IPS-18c (cell line): Measurements from ENCODE around the gene PDE4D.

ENCODE experiments used
- H3K4me3 ChIP-seq: 2 replicates; pipeline ENCODE4 v1.7.0; 2013; ENCODE audit warnings: low read depth, mild to moderate bottlenecking, low read length, moderate library complexity; ENCODE audit not compliant: insufficient read depth
- H3K9me3 ChIP-seq: one replicate; pipeline ENCODE4 v1.6.1; 2013; ENCODE audit warnings: mild to moderate bottlenecking, low read length, moderate library complexity; ENCODE audit not compliant: control insufficient read depth, insufficient read depth

PDE4D gene

DNA sequence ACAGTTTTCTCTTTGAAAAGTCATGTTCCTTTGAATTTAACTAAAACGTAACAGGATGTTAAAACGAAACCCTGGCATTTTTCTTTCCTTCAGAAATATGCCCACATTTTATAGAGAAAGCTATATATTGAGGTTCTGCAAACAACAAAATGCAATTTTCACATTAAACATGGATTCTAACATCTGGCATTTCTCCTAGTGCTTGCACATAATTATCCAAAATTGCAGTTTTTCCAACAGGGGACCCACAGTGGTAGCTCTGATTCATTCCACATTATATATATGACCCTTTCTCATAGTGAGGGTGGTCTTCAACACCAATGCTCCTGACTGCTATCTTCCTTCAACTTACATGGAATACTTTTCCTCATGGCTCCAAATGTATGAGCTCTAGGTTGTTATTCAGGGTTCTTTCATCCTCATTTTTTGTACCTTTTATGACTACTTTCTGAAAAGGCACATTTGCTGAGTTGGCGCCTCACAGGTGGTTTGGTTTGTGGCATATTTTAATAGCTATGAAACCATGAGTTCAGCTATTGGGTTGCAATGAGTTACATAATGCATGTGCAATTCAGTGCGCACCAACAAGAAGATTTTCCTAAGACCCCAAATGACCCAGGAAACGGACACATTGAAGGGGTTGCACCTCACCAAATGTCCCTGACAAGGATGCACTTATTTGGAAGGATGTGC is 758.9 kb downstream of the PDE4D start:
- no peak overlapping the region for H3K4me3 ChIP-seq

DNA sequence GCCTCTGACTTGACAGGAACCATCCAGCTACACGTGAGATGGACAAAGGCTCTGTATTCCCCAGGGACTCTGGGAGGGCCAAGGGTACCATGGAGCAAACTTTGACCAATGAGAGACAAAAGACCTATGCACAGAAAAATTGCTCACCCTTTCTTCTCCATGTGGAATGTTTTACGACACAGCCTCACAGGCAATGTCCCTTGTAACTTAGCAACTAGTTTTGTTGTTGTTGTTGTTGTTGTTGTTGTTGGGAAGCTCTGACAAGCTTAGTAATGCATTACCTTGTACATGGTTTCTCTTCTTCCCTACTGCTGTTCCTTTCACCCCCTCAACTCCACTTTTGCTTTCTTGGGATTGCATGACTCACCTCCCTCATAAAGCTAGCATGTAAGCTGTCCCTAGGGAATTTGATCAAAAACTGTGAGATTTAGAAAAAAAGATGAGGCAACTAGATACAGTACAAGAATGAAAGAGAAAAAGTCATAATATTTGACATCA is 759.7 kb downstream of the PDE4D start:
- Histone ChIP-seq H3K9me3 (no peaks in the 10 kb centered on the region), H3K4me3 (no peak overlapping the region)

More for the DNA sequence above, 758.9 kb downstream of the PDE4D start:
- no peaks in the 10 kb centered on the region for H3K9me3 ChIP-seq

DNA sequence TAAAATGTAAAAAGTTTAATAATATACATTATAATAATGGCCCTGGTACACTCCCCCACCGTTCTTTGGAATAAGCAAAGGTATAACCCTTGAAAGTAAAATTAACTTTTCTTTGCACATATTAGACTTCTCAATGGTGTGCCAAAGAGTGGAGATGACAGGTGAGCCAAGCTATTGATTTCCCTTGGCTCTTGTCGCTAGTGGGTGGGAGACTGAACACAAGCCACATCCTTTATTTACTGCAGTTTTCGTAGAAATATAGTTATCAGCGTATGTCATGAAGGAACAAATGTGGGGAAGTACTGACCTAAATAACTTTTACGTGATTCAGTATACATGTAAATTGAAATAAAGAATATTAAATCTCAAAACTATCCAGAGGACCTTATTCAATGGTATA is 761.4 kb downstream of the PDE4D start:
- Histone ChIP-seq H3K4me3 (no peak overlapping the region), H3K9me3 (no peaks in the 10 kb centered on the region)

DNA sequence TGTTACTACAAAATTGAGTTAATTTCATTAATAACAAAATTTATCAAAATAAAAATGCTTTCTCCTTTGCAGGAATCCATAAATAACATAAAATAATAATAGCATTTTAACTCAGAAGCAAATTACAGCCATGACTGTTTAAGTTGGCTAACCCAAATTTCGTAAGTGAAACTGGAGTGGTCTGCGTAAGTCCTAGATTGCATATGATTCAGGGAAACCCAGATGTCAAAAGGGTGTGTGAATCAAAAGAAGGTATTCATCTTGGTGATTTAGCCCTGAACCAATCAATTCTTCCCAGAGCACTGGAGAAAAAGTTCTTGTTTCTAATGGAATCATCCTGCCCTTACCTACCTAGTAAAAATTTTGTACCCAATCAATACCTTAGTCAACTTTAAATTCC is 763.1 kb downstream of the PDE4D start:
- Histone ChIP-seq H3K9me3 (no peaks in the 10 kb centered on the region), H3K4me3 (no peak overlapping the region)

DNA sequence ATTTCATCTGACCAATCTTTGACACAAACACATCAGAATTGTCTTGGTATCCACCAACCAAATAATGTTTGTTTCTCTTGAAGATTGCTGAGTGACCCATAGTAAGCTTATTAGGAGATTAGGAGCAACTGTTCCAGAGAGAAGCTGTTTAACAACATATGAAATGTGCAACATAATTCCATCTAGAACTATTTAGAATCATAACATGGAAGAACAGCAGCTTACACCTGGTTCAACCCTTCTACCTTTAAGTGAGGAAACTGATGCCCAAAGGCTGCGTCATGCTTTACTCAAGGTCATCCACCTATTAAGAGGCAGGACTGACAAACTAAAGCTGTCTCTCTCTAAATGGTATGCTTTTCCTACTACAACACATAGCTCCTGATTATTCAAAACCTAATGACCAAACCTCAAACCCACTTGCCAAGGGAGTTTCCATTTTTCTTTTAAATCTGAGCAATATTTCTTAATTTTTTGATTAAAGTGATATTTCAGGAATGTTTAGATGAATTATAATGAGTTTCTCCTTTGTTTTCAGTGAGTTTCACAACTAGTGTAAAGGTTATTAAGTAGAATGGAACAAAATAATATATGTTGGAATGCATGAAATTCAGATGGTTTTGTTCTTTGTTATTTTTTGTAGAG is 764.8 kb downstream of the PDE4D start:
- Histone ChIP-seq H3K9me3 (no peaks in the 10 kb centered on the region), H3K4me3 (no peak overlapping the region)

DNA sequence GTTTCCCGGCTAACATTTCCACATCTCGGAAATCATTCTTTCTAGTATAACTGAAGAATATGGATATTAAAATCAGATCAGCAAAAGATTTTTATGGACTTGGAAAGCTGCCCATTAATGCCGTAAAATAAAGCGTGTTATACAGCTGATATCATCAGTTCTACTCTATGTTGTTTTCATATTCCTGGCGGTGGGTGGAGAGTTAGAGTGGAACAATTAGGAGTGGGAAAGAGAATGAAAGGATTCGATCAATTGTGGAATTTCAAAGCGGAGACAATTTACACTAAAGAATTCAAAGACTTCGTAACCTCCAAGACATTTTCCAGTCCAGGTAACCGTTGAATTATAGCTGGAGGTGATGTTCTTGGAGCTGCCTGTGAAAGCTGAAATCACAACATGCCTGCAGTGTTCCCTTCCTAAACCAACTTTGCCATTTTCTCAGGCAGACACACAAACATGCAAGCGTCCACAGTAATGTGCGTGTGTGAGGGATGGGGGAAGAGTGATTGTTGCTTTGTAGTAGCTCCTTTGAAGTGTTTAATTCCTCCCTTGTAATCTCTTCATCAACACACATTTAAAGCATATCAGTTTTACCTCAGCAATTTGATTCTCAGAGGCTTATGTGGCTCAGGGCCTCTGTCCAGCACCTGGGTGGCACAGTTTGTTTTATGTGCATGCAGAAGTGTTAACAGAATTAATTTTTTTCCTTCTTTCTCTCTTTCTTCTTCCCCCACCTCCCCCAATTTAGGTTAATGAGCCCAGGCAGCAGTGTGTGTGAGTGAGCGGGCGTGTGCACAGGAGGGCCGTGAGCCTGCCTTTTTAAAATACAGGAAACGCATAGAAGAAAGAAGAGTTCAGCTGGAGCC is 766.6 kb downstream of the PDE4D start:
- Histone ChIP-seq H3K4me3 (no peak overlapping the region), H3K9me3 (no peaks in the 10 kb centered on the region)

DNA sequence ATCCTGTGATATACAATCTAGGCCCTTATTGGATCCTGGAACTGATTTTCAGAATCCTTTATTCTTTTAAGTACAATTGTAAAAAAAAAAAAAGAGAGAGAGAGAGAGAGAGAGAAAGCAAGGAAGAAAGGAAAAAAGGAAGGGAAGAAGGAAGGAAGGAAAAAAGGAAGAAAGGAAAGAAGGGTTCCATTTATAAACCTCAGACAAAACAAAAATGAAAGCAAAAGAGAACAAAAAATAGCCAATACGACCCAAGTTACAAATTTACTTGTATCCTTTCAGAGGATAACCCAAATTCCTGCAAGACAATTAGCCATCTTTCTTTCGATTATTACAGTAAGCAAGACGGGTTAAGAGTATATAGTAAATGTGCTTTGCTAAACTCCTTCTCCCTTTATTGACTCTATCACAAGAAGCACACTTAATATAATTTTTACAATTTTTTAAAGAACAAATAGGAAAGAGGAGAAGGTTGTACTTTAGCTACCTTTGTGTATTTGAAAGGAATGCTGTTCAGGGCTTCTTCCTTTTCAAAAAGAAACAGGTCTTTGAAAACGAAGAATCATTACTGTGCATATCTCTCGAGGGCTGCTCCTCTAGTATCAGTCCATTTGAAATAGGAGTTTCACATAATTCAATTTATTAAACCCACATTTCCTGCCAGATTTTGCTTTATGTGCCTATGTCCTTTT is 767.4 kb downstream of the PDE4D start:
- Histone ChIP-seq H3K4me3 (no peak overlapping the region), H3K9me3 (no peaks in the 10 kb centered on the region)

DNA sequence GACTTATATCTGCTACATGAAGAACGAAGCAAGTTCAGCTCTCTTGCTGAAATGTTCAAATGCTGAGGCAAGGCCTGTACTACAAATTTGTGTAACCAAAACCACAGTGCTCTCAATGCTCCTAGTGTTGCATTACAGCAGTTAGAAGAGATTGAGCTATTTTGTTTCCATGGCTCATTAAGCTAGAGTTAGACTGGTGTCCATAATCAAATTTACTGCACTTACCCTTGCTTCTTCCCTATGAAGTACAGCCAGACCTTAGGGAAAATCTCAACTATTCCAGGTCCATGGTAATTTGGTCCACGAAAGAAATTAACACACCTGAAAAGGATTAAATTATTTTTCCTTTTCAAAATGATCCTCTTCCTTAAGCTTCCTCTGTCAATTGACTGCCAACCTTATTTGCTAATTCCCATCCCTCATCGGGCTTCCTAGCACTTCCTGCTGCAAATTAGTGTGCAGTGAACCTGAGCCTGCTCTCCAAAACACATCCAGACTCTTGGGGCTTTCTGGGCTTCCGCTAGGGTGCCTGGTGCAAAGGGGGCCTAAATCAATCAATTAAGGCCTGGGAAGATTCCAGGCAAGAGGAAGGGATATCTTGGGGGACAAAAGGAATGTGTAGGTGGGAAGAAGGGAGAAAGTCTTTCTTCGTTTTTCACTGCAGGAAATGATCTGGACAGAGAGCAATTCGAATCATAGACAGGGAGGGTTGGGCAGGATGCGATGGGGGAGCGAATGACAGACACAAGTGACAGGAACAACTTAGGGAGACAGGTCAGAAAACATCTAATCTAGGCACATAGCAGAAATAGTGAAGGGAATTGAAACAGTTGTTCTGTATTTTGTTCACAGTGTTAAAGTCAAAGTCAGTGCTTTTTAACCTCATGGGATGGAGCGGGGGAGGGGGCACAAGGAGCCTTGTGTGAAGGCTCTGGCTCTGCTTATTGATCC is 768.2 kb downstream of the PDE4D start:
- no peaks in the 10 kb centered on the region for H3K9me3 ChIP-seq
- H3K4me3 ChIP-seq = no peak overlapping the region

DNA sequence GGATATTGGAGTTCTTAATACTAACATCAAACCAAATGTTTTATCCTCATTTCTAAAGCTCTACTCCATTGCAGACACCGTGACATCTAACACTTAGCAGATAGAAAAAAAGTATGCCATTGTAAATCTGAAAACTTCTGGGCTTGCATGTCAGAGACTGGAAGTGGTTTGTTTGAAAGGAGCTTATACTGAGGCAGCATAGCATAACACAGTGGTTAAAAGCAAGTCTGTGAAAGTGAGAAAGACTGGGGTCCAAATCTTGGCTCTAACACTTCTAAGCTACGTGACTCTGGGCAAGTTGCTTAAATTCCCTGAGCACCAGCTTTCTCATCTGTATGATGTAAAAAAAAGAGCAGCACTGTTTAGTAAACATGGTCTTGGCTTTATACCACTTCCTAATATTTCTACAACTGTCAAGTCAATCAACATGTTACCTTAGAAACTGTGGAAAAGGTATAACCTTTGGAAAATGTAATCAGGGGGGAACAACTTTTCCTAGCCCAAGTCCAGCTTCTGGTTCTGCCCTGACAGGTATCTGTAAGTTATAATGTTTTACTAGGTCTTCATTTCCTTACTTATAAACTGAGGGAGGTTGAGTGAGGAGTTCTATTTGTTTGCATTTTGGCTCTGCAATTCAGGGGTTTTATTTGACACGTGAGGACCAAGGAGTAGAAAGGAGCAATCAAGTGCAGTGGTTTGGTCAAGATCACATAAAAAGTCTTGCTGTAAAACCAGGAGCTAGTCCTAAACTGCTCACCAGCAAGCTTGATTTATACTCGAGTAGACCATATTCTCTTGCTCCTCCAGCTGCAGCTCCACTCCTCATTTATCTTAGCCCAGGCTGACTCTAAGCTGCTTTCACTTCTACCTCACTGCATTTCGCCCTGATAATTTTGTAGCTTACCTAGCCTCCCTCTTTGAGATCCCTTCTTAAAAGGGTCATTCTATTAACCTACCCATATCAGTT is 769.6 kb downstream of the PDE4D start:
- no peak overlapping the region for H3K4me3 ChIP-seq
- no peaks in the 10 kb centered on the region for H3K9me3 ChIP-seq

DNA sequence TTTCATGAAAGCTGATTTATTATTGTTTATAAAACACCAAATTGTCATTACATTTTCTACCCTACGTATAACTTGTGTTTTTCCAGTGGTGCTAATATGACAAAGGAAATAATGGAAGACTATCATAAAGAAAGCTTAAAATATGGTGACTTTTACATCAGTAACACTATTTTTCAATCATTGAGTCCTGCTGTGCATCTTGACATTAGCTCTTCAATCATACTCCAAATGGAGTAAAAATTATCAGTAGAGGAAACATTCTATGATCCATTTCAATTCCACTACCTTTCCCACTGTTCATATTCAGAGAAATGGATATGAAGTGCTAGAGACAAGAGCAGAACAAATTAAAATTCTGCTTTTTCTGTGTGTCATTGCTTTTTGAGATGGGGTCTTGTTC is 774.0 kb downstream of the PDE4D start:
- no peak overlapping the region for H3K4me3 ChIP-seq
- H3K9me3 ChIP-seq = no peaks in the 10 kb centered on the region

DNA sequence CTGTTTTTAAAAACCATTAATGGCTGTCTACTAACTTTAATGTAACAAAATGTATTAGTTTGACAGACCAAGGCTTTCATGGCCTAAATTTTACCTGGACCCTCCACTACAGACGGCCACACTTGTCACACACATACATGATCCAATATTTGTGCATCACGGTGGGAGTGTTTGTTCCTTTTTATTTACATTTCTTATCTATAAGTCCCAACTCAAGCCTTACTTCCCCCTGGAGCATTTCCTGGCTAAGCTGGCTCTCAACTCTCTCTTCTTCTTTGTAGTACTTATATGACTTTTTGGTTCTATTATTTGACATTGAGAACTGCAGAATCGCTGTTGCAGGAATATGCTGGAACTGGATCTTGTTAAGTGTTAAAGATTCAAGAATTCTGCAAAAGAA is 776.2 kb downstream of the PDE4D start:
- Histone ChIP-seq H3K9me3 (no peaks in the 10 kb centered on the region), H3K4me3 (no peak overlapping the region)

DNA sequence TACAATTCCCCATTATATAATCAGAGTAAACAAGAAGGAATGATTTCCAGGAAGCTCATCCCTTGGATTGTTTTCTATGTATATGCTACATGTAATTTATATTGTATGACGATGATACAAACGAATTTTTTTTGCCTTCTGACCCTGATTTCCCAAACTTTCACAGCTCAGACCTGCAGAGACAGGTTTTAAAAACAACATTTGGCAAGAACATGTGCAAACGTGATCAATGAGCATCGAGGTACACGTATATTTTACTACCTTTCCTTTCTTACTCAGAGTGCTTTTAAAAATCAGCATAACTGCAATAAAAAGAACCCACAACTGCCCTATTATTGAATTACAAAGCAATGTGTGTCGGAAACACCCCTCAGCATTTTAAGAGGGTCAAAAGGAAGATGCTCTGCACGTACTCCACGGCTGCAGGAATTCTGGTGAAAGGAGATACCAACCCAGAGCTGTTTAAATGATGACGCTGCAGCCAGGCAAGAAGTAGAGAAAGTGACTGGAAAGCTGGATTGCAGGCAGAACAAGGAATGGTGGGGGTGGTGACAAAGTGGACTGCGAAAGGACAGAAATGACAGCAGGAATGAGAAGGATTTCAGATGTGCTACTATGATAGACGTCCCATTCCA is 777.2 kb downstream of the PDE4D start:
- Histone ChIP-seq H3K4me3 (no peak overlapping the region), H3K9me3 (no peaks in the 10 kb centered on the region)

DNA sequence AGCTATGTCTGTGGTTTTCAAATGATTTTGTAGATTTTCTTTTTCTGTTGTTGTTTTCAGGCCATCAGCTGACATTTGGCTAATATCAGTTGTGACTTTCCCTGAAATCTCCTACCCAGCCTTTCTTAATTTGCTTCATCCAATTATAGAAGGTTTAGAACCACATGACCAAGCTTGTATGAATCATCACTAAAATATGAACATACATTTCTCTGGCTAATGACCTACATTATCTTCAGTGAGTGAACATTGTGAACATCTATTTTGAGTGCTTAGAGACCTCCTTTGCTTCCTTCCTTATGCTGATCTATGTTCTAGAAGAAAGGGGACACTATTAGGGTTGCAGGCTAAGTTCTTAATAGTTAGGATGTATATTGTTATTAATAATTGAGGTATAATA is 778.2 kb downstream of the PDE4D start:
- H3K4me3 ChIP-seq = no peak overlapping the region
- no peaks in the 10 kb centered on the region for H3K9me3 ChIP-seq

DNA sequence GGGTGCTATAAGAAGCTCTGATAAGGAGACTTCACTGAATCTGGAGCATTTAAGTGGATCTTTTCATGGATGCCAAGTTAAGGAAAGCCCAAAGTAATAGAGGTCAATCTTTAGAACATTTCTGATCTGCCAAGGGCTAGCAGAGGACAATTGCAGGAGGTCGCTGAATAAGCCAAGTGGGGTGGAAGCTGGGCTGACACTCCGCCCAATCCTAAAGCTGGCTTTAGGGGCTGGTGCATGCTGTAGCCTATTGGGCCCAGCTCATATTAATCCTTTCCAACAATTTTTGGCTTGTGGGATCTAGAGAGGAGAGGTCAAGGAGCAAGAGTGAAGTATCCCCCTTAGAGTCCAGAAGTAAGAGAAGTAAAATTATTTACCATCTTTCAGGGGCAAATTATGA is 784.1 kb downstream of the PDE4D start:
- Histone ChIP-seq H3K9me3 (no peaks in the 10 kb centered on the region), H3K4me3 (no peak overlapping the region)

DNA sequence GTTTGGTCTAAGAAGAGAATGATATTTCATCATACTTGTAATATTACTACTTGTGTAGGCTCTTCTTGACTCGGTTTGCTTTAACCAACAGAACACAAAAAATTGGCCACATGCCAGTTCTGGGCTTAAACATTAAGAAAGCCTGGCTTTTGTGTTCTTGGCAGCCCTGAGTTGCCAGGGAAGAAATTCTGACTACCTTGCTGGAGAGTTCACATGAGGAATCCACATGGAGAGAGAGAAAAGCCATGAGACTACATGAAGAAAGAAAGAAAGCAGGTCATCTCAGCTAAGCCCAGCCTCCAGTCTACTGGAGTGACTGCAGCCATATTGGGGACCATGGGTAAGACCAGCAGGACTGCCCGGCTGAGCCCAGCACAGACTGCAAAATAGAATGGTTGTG is 785.8 kb downstream of the PDE4D start:
- Histone ChIP-seq H3K9me3 (no peaks in the 10 kb centered on the region), H3K4me3 (no peak overlapping the region)
